ENCODE results near the gene ALDH16A1.

ALDH16A1 gene

DNA sequence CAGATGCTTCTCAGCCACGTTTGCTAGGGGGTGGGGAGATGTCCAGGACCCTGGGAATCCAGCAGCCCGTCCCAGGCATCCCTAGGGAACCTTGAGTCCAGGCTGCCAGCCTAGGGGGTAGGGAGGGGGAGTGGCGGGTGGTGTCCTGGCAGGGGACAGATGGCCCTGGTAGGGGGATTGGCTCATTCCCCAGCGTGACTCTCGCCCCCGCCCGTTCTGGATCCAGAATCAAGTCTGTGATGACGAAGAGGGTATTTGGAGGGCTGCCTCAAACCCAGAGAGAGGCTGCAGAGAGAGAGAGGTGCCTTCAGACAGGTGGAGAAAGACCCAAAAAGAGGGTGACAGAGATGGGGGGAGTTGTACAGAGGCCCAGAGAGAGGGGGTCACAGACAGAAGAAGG lies 15.8 kb upstream of the ALDH16A1 start:
- TF ChIP-seq POU2F2 (IDR thresholded peaks at IDR 0.05; ENCODE audit: low read depth, low read length): no peak
- no peak for TF ChIP-seq POLR2AphosphoS5 (IDR thresholded peaks at IDR 0.05; ENCODE audit: low read depth, low read length)
- no peak for TF ChIP-seq SPI1 (IDR thresholded peaks at IDR 0.05; ENCODE audit: low read depth, low read length)
- no peak for TF ChIP-seq TAF1 (IDR thresholded peaks at IDR 0.05; ENCODE audit: low read depth, low read length)
- TF ChIP-seq POLR2A (IDR thresholded peaks at IDR 0.05; ENCODE audit: low read depth, low read length): no peak
- no peak for TF ChIP-seq PAX5 (IDR thresholded peaks at IDR 0.05; ENCODE audit: insufficient read depth, low read length, severe bottlenecking)
- FAIRE-seq (no peak), DNase-seq (ENCODE audit: insufficient read length, low spot score) (no peak)

DNA sequence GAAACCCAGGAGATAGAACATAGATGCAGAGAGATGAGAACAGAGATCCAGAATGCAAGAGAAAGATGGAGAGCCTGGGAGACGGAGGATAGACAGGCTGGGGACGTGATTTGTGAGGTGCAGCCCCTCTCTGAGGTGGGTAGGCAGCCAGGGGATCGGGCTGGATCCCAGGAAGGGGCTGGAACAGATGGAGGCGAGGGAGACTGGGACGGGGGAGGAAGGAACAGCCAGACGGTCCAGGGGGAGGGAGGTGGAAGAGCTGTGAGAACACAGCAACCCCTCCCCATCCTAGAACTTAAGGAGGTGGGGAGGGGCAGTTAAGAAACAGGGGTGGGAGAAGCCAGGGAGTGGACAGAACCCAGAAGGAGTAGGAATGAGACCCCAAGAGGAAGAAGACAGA lies 14.8 kb upstream of the ALDH16A1 start:
- no peak for TF ChIP-seq PAX5 (IDR thresholded peaks at IDR 0.05; ENCODE audit: insufficient read depth, low read length, severe bottlenecking)
- no peak for TF ChIP-seq POLR2AphosphoS5 (IDR thresholded peaks at IDR 0.05; ENCODE audit: low read depth, low read length)
- TF ChIP-seq TAF1 (IDR thresholded peaks at IDR 0.05; ENCODE audit: low read depth, low read length): no peak
- TF ChIP-seq SPI1 (IDR thresholded peaks at IDR 0.05; ENCODE audit: low read depth, low read length): no peak
- TF ChIP-seq POU2F2 (IDR thresholded peaks at IDR 0.05; ENCODE audit: low read depth, low read length): no peak
- no peak for TF ChIP-seq POLR2A (IDR thresholded peaks at IDR 0.05; ENCODE audit: low read depth, low read length)
- FAIRE-seq: no peak
- no peak for DNase-seq (ENCODE audit: insufficient read length, low spot score)

DNA sequence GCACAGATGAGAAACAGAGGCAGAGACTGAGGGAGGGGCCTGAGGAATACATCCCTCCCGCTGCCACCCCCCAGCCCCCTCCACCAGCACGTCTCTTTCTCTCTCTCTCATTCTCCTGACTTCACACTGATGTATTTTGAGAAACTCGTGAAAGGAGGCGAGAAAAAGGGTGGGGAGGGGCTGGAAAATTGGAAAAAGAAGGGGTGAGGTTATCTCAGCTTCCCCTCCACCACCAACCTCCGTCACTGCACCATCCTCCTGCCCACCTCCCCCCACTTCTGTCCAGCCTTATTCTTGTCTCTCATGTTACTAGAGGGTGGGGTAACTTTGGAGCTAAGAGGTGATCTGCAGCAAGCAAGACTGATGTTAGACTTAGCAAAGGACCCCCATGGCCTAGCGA lies 13.2 kb upstream of the ALDH16A1 start:
- TF ChIP-seq PAX5 (IDR thresholded peaks at IDR 0.05; ENCODE audit: insufficient read depth, low read length, severe bottlenecking): no peak
- no peak for TF ChIP-seq POLR2A (IDR thresholded peaks at IDR 0.05; ENCODE audit: low read depth, low read length)
- no peak for TF ChIP-seq TAF1 (IDR thresholded peaks at IDR 0.05; ENCODE audit: low read depth, low read length)
- TF ChIP-seq POLR2AphosphoS5 (IDR thresholded peaks at IDR 0.05; ENCODE audit: low read depth, low read length): no peak
- no peak for TF ChIP-seq POU2F2 (IDR thresholded peaks at IDR 0.05; ENCODE audit: low read depth, low read length)
- no peak for TF ChIP-seq SPI1 (IDR thresholded peaks at IDR 0.05; ENCODE audit: low read depth, low read length)
- FAIRE-seq: no peak
- no peak for DNase-seq (ENCODE audit: insufficient read length, low spot score)

DNA sequence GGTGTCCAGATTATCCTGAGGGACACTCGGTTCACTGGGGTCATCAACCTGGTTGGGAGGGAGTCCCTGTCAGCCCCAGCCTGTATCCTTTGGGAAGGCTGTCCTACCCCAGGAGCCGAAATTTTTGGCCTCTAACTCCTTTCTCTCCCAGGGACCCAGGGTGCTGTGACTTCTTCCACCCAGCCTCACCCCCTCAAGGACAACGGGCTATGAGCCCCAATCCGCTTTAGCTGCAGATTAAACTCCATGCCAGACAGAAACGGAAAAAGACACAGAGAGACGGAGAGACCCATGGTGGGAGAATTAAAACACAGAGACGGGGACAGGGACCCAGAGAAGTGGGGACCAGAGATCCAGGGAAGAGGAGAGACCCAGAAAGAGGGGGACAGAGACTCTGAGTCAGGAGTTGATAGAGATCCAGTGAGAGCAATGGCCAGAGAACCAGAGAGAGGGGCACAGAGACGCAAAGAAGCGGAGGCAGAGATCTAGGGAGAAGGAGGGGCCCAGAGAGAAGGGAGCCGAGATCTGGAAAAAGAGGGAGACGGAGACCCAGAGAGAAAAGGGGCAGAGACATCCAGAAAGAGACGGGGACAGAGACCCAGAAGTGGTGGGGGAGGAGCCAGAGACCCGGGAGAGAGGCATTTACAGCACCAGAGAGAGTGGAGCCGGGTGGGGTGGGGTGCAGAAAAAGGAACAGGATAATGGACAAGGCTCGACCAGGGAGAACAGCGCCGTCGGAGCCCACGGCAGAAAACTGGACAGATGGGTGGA lies 12.4 kb upstream of the ALDH16A1 start:
- DNase-seq (ENCODE audit: insufficient read length, low spot score) (no peak), FAIRE-seq (no peak)
- TF ChIP-seq POLR2AphosphoS5 (IDR thresholded peaks at IDR 0.05; ENCODE audit: low read depth, low read length) (no peak), SPI1 (IDR thresholded peaks at IDR 0.05; ENCODE audit: low read depth, low read length) (no peak), POU2F2 (IDR thresholded peaks at IDR 0.05; ENCODE audit: low read depth, low read length) (no peak), TAF1 (IDR thresholded peaks at IDR 0.05; ENCODE audit: low read depth, low read length) (no peak), PAX5 (IDR thresholded peaks at IDR 0.05; ENCODE audit: insufficient read depth, low read length, severe bottlenecking) (no peak), POLR2A (IDR thresholded peaks at IDR 0.05; ENCODE audit: low read depth, low read length) (no peak)

DNA sequence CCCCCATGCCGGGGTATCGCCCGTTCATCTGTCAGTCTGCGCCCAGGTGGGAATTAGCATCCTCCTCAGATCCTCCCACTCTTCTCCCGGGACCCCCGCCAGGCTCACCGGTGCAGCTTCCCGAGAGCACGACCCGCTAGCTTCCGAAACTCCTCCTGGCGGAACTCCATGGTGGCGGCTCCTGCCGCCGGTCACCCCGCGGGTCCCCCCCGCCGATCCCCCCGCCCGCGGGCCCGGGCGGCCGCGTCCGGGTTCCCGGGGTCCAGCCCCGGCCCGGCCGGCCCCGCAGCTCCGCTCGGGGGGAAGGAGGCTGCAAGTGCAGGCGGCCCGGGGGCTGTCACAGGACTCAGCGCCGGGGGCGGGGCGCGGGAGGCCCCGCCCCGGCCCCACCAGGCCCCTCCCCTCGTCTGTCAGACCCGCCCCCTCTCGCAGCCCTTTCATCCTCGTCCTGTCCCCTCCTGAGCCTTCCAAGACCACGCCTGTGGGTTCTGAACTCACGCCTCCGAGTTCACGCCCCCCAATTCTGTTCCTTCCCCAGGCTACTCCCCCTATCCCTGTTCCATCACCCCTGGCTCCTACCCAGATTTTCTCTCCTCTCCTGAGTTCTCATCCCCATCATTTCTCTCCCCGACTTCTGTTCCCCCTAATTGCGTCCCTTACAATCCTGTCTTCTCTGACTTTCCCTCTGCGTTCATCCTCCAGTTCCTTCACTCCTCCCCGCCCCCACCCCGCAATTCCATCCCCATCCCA lies 11.6 kb upstream of the ALDH16A1 start, which contains the start of gene SLC17A7:
Gene SLC17A7 (minus strand): TSS at position 318 of the 750 bp plus-strand sequence. CDS start 148 bp downstream, at position 170.
- DNase-seq (ENCODE audit: insufficient read length, low spot score) (peak; percentile 66), FAIRE-seq (no peak)

DNA sequence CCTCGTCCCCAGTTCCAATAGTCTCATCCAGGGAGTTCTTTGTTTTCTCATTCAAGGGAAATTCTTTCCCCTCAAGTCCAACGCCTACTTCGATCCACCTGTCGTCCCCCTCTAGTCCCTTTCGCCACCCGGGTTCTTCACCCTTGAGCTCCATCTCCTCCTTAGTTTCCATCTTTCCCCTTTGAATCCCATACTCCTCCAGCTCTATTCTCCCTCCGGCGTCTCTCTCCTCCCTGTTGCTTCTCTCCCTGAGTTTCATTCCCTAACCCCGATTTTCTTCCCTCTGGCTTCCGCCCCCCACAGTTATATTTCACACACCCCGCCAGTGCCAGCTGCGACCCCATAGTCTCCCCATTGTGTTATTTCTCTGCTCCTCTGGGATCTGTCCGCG lies 11.1 kb upstream of the ALDH16A1 start:
- TF ChIP-seq POLR2AphosphoS5 (IDR thresholded peaks at IDR 0.05; ENCODE audit: low read depth, low read length) (no peak), SPI1 (IDR thresholded peaks at IDR 0.05; ENCODE audit: low read depth, low read length) (no peak), POU2F2 (IDR thresholded peaks at IDR 0.05; ENCODE audit: low read depth, low read length) (no peak), POLR2A (IDR thresholded peaks at IDR 0.05; ENCODE audit: low read depth, low read length) (no peak), PAX5 (IDR thresholded peaks at IDR 0.05; ENCODE audit: insufficient read depth, low read length, severe bottlenecking) (no peak), TAF1 (IDR thresholded peaks at IDR 0.05; ENCODE audit: low read depth, low read length) (no peak)
- DNase-seq (ENCODE audit: insufficient read length, low spot score): no peak
- no peak for FAIRE-seq

More for the DNA sequence above, 11.6 kb upstream of the ALDH16A1 start, which contains the start of gene SLC17A7:
- no peak for TF ChIP-seq POU2F2 (IDR thresholded peaks at IDR 0.05; ENCODE audit: low read depth, low read length)
- TF ChIP-seq PAX5 (IDR thresholded peaks at IDR 0.05; ENCODE audit: insufficient read depth, low read length, severe bottlenecking): no peak
- no peak for TF ChIP-seq SPI1 (IDR thresholded peaks at IDR 0.05; ENCODE audit: low read depth, low read length)

DNA sequence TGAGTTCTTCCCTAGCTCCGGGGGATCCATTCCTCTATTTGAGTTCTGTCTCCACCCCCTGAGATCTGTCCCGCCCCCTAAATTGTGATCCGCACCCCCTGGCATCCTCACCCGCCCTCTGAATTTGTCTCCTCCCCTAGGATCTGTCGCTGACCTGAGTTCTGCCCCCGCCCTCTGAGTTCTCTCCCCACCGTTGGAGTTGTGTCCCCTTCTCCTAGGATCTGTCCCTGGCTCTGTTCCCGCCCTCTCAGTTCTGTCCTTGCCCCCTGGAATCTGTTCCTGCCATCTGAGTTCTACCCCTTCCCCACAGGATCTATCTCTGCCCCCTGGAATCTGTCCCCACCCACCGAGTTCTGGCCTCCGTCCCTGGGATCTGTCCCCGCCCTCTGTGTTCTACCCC lies 10.7 kb upstream of the ALDH16A1 start:
- no peak for DNase-seq (ENCODE audit: insufficient read length, low spot score)
- no peak for FAIRE-seq
- TF ChIP-seq SPI1 (IDR thresholded peaks at IDR 0.05; ENCODE audit: low read depth, low read length) (no peak), POU2F2 (IDR thresholded peaks at IDR 0.05; ENCODE audit: low read depth, low read length) (no peak), POLR2A (IDR thresholded peaks at IDR 0.05; ENCODE audit: low read depth, low read length) (no peak), POLR2AphosphoS5 (IDR thresholded peaks at IDR 0.05; ENCODE audit: low read depth, low read length) (no peak), TAF1 (IDR thresholded peaks at IDR 0.05; ENCODE audit: low read depth, low read length) (no peak), PAX5 (IDR thresholded peaks at IDR 0.05; ENCODE audit: insufficient read depth, low read length, severe bottlenecking) (no peak)

DNA sequence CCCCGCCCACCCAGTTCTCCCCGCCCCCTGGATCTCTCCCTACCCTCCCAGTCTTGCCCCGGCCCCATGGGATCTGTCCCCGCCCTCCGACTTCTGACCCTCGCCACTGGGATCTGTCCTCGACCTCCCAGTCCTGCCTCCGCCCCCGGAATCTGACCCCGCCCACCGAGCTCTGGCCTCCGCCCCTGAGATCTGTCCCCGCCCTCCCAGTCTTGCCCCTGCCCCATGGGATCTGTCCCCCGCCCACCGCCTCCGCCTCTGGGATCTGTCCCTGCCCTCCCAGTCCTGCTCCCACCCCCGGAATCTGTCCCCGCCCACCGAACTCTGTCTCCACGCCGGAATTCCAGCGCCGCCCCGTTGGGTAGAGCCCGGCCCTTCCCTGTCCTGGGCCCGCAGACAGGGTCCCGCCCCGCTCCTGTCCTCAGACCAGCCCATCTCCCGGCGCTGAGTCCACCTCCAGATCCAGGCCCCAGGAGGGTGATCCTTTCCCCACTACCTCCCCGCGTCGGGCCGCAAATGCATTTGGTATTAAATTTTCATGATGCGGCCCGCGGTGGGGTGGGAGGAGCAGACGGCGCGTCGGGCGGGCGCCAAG lies 10.2 kb upstream of the ALDH16A1 start:
- peak; percentile 71 for FAIRE-seq
- DNase-seq (ENCODE audit: insufficient read length, low spot score): peak; percentile 70
- TF ChIP-seq TAF1 (IDR thresholded peaks at IDR 0.05; ENCODE audit: low read depth, low read length) (no peak), POLR2A (IDR thresholded peaks at IDR 0.05; ENCODE audit: low read depth, low read length) (no peak), POU2F2 (IDR thresholded peaks at IDR 0.05; ENCODE audit: low read depth, low read length) (no peak), SPI1 (IDR thresholded peaks at IDR 0.05; ENCODE audit: low read depth, low read length) (no peak), PAX5 (IDR thresholded peaks at IDR 0.05; ENCODE audit: insufficient read depth, low read length, severe bottlenecking) (no peak), POLR2AphosphoS5 (IDR thresholded peaks at IDR 0.05; ENCODE audit: low read depth, low read length) (no peak)
